GM18868 (cell line): ENCODE data around the gene GABRR3.
"Not testable (repeated sequence)": the region's sequence is repeated elsewhere in the genome, so short reads cannot be mapped to it uniquely, and the experiment has no call there.

ENCODE experiments used
- ATAC-seq: cut with Tn5 transposase; IDR thresholded peaks from one replicate; pipeline ENCODE4 v1.9.1; 2021; ENCODE audit warnings: mild to moderate bottlenecking, moderate library complexity; ENCODE audit not compliant: unreplicated experiment

Gene GABRR3

GRCh38 chr3:98022978-98023820, 11.9 kb downstream of the GABRR3 start:
- peak; percentile 86 for ATAC-seq

- no peak for ATAC-seq
These were observed 13.1 kb downstream of the GABRR3 start for GRCh38 chr3:98021830-98022560.

GRCh38 chr3:98020412-98020811, 14.7 kb downstream of the GABRR3 start:
- ATAC-seq = no peak

DNA sequence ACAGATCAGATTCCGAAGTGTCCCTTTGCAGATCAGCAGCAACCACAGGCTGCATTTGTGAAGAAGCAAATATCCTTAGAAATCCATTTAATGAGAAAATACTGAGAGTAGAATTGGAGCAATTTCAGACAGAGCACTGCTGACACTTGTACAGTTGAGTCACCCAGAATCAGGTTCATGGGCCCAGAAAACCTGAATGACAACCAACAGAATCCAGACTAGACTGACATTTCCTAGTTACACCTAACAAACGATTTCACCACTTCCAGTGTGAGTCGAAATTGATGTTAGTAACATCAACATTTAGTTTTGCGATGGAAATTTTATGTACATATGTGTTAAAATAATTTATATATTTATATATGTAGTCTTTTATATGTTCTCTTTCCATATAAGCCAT, 16.8 kb downstream of the GABRR3 start:
- no peak for ATAC-seq

GRCh38 chr3:98014268-98014585, 20.9 kb downstream of the GABRR3 start:
- ATAC-seq = no peak

DNA sequence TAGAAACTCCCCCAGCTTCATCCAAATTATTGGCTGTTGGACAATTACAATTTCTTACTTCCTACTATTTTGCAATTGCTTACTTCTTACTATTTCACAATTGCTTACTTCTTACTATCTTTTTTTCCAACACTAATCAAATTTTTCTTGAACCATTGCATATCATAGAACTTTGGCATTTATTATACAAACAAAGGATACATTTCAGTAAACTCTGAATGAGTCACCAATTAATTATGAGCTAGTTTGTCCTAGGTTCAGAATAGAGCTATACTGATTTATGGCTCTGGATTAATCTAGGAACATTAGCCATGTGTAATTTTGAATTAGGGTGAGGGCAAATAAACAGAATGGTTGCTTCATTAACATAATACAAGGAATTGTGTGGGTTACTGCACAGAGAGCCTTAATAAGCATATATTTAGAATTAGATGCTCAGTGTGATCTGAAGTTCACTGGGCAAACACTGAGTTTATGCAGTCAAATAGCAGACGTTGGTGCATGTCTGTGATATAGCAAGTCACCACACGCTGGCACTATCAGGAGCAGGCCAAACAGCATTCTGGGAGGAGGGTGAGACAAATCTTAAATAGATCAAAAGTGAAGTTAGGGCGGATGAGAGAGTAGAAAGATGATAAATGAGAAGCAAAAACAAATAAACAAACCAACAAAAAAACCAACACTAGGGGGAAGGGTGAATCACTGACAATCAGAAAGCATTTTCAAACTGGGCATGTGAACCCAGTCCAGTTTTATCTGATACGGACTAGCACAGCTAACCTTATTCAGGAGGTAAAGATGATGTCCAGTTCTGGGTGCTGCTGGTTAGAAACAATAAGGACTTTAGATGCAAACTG, 21.5 kb downstream of the GABRR3 start:
- ATAC-seq = no peak

GRCh38 chr3:98012979-98013378, 22.1 kb downstream of the GABRR3 start:
- no peak for ATAC-seq

- not testable (repeated sequence) for ATAC-seq
These were observed 24.1 kb downstream of the GABRR3 start for GRCh38 chr3:98010883-98011449.

GRCh38 chr3:98010194-98010882, 24.8 kb downstream of the GABRR3 start:
- no peak for ATAC-seq

GRCh38 chr3:98008855-98009254, 26.3 kb downstream of the GABRR3 start:
- no peak for ATAC-seq

GRCh38 chr3:98005438-98005837, 29.7 kb downstream of the GABRR3 start:
- ATAC-seq = no peak

- ATAC-seq = no peak
These were observed 30.4 kb downstream of the GABRR3 start for GRCh38 chr3:98004721-98005120.

- peak; percentile 68 for ATAC-seq
These were observed 31.7 kb downstream of the GABRR3 start for GRCh38 chr3:98003306-98003969.

- no peak for ATAC-seq
These were observed 32.4 kb downstream of the GABRR3 start for GRCh38 chr3:98002717-98003116.

- ATAC-seq = no peak
These were observed 35.1 kb downstream of the GABRR3 start for GRCh38 chr3:97999994-98000393.

DNA sequence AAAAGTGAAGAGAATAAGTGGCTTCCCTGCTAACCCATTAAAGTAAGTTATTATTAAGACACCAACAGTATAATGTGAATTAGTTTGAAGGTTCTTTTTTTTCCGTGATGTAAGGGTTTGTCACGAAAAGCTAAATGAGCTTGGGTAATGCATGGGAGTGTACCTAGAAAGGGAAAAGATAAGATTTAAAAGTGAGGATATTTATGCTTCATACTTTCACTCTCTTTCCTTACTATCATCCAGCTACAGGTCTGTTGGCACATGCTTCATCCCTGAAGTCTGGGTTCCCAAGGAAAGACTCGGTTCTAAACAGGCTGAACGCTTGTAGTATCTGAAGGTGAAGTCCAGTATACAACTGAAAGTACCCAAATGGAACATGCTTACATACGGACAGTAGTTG, 36.0 kb downstream of the GABRR3 start:
- no peak for ATAC-seq

- ATAC-seq = no peak
These were observed 38.1 kb downstream of the GABRR3 start for GRCh38 chr3:97996988-97997387.

- ATAC-seq = no peak
These were observed 40.7 kb downstream of the GABRR3 start for GRCh38 chr3:97994328-97994945.

GRCh38 chr3:97993526-97993925, 41.6 kb downstream of the GABRR3 start:
- ATAC-seq = no peak
